NCI-H2196 (cell line): Measurements from ENCODE around the gene REEP5.
A peak's percentile ranks its signal among the peaks of the same experiment; 100 is the strongest.
"Not testable (repeated sequence)": the region's sequence is repeated elsewhere in the genome, so short reads cannot be mapped to it uniquely, and the experiment has no call there.

Experiments used
- DNase-seq: peaks from one replicate; lab custom pipeline; 2025; ENCODE audit not compliant: unreplicated experiment; lab: John Stamatoyannopoulos, UW

Gene REEP5

DNA sequence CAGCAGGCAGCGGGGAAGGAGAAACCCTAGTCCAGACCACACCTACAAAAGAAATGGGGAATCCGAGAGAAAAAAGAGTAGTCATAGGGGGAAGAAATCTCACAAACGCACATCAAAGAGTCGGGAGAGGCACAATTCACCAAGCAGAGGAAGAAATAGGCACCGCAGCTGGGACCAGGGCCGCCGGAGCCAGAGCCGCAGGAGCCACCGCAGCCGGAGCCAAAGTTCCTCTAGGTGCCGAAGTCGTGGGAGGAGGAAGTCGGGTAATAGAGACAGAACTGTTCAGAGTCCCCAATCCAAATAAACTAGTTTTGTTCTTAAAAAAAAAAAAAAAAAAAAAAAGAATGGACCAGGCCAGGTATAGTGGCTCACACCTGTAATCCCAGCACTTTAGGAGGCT is 29.3 kb downstream of the REEP5 start:
- no peak for DNase-seq

DNA sequence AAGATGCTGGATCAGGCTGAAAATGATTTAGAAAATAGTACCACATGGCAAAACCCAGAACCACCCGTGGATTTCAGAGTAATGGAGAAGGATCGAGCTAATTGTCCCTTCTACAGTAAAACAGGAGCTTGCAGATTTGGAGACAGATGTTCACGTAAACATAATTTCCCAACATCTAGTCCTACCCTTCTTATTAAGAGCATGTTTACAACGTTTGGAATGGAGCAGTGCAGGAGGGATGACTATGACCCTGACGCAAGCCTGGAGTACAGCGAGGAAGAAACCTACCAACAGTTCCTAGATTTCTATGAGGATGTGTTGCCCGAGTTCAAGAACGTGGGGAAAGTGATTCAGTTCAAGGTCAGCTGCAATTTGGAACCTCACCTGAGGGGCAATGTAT is 30.0 kb downstream of the REEP5 start:
- not testable (repeated sequence) for DNase-seq

GRCh38 chr5:112886975-112887374 is 35.1 kb downstream of the REEP5 start:
- DNase-seq = no peak

DNA sequence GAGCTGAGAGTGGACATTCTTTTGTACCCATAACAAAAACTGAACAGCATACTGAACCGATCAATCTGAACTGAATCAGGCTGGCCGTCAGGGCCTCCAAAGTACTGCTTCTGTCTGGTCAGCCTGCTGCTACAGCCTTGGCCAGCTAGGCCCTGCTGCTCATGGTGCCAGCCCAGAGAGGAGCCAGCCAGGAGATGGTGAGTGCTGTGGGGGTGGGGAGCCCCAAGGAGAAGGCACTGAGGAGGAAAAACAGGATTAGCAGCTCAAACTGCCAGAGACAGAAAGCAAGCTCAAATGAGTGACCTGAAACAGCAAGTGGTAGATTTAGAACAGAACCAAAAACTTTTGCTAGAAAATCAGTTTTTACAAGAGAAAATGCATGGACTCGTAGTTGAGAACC is 37.0 kb downstream of the REEP5 start:
- DNase-seq = no peak

DNA sequence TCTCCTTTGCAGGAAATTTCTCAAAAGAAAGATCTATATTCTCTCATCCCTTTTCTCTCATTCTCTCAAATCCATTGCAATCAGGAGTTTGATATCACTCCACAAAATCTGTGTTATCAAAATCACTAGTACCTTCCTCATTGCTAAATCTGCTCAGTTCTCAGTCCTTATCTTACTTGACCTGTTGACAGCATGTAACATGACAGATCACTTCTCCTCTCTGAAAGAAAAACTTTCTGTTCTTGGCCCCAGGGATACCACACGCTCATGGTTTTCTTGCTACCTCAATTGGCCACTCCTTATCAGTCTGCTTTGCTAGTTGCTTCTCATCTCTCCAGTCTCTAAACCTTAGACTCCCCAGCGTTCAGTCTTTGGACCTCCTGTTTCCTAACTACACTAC is 38.8 kb downstream of the REEP5 start:
- DNase-seq = no peak

- DNase-seq = no peak
These were observed 41.6 kb downstream of the REEP5 start for GRCh38 chr5:112880219-112880964.

GRCh38 chr5:112878760-112879159 is 43.3 kb downstream of the REEP5 start:
- no peak for DNase-seq

- no peak for DNase-seq
These were observed 43.9 kb downstream of the REEP5 start for GRCh38 chr5:112878101-112878500.

DNA sequence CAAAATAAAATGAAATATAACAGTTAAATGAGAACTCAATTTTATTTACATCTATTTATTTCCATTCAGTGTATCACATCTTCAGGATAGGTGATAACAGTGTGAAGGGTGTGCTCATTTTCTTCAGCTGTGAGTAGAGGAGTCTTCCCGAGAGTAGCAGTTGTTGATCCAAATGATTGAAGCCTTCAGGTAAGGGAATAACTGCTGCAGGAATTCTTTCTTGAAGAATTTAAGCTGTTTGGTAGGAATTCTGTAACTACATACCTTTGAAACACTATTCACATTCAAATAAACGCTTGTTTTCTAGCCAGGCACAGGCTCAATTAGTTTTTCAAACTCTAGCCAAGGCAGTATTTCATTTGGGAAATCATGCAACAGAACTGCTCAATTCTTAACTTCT is 45.7 kb downstream of the REEP5 start:
- no peak for DNase-seq

DNA sequence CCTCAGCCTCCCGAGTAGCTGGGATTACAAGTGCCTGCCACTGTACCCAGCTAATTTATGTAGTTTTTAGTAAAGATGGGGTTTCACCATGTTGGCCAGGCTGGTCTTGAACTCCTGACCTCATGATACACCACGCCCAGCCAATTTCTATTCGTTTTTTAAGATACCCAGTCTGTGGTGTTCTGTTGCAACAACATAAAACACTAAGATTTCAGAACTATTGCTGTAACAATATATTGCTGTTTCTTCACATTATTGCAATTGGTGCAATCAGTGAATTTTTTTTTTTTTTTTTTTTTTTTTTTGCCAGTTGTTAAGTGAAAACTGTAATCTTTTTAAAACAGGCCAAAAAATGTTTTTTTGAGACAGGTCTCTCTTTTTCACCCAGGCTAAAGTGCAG is 51.1 kb downstream of the REEP5 start:
- DNase-seq = no peak

DNA sequence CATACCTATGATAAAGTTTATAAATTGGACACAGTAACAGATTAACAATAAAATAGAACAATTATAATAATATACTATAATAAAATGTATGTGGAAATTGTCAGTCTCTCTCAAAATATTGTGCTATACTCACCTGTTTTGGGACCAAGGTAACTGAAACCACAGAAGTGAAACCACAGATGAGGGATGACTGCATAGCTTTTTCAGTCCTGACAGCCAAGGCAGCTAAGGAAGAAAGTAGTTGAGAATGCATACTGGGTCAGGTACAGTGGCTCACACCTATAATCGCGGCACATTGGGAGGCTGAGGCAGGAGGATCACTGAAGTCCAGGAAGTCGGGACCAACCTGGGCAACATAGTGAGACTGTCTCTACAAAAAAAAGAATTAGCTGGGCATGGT is 52.1 kb downstream of the REEP5 start:
- DNase-seq = no peak

DNA sequence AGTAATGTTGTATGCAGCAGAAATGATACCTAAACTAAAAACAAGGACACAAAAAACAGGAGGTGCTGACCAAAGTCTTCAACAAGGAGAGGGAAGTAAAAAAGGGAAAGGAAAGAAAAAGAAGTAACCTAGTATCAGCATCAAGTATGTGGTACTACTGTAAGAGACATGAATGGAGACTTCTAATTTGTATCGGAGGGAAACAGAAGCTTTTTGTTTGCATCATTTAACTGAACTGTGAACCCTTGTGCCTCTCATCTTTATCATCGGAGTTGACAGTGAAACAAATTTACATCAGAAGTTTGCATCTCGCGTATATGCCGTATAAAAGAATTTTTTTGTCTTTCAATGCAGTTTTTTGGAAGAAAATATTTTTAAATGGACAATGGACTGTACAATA is 54.6 kb downstream of the REEP5 start:
- no peak for DNase-seq

DNA sequence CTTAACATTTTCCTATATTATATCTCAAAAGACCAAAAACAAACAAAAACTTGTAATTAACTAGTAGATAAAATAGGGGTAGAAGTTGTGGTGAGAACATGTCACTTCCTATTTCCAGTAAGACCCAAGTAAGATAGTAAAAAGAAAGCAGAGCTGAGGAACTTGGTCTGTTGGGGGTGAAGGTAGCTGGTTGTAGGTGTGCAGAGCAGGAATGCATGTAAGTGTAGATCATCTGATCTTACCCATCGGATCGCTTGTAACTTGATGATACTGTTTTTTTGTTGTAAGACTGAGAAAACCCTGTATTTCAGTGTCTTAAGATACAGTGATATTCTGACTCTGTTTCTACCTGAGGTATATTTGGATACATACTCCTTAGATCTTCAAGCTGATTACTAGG is 55.3 kb downstream of the REEP5 start:
- DNase-seq = no peak

DNA sequence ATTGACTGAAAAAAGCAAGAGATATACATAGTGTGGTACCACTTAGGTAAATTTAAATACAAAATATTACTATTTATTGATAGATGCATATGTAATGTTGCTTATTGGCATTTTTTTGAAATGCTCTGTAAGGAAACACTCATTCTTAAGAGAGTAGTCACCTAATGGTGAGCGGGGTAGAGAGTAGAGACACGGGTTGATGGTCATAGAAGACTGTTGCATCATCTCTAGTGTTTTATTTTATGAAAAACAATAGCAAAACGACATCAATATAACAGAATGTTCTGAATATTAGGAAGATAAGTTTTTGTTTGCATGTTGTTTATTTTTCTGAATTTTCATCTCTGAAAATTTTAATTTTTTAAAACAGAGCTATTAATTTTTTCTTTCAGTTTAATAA is 56.9 kb downstream of the REEP5 start:
- DNase-seq = no peak

DNA sequence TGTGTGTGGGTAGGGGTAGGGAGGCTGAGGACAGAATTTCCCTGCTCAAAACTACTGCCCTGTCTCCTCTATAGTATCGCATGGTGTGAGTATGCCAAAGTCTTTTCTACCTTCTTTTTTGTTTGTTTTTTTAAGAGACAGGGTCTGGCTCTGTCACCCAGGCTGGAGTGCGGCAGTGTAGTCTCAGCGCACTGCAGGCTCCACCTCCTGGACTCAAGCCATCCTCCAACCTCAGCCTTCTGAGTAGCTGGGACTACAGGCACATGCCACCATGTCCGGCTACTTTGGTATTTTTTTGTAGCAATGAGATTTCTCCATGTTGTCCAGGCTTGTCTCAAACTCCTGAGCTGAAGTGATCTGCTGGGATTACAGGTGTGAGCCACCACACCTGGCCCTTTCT is 58.5 kb downstream of the REEP5 start:
- DNase-seq = no peak

- DNase-seq = no peak
These were observed 59.9 kb downstream of the REEP5 start for GRCh38 chr5:112862085-112862484.

DNA sequence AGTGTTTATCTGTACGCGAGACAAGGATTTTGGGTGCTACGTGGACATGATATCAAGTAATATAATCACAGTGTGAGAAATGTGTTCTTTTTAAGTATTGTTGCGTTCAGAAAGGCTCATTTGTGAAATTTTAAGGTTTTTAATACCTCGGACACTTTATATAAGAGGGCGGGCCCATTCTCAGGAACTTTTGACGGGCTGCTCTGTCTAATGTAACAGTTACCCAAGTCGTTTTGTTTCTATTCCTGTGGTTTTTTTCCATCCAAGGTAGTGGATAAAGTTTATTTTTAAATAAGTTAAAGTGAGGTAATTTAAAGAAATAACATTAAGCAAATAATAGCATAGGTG is 60.4 kb downstream of the REEP5 start:
- no peak for DNase-seq

DNA sequence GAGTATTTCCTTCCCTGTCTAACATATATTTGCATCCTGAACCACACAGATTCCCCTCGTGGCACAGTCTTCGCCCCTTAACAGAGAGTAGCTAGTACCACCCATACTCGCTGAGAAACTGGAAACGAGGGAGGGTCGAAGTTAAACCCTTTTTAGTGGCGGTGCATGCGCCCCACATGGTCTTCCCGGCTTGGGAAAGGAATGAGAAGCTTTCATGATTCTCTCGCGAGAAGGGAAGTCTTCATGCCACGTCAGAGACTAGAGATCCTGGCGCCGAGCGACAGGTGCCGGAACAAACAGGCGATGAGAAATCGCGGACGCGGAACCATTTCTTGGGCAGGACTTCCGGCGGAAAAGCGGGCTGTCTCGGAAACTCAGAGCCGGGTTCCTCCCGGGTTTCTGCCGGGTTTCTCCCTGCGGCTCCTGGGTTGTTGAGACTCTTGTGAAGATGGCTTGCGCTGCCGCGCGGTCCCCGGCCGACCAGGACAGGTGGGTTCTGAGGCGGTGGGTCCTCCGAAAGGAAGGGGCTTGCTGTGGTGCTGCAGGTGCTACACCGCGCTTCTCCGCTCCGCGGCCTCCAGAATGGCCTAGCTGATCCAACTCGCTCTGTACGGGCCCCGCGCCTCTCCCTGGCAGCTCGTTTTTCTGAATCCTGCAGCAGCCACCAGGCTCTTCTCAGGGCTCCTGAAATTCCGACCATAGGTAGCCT is 60.9 kb downstream of the REEP5 start, which contains the start of gene SRP19:
SRP19 (plus strand) TSS at position 359 of the 709 bp plus-strand sequence; CDS start at position 449, 90 bp downstream.
- peak; percentile 96 for DNase-seq

GRCh38 chr5:112860571-112860928 is 61.5 kb downstream of the REEP5 start:
- not testable (repeated sequence) for DNase-seq

DNA sequence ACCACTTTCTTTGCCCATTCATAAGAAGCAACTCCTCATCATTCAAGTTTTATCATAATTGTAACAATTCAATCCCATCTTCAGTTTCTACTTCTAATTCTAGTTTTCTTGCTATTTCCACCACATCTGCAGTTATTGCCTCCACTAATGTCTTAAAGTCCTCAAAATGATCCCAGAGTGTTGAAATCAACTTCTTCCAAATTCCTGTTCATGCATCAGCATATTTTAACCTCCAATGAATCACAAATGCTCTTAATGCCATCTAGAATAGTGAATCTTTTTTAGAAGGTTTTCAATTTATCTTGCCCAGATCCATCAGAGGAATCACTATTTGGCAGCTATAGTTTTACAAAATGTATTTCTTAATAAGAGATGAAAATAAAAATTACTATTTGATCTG is 64.2 kb downstream of the REEP5 start:
- no peak for DNase-seq

GRCh38 chr5:112854651-112855050 is 67.4 kb downstream of the REEP5 start:
- DNase-seq = no peak

DNA sequence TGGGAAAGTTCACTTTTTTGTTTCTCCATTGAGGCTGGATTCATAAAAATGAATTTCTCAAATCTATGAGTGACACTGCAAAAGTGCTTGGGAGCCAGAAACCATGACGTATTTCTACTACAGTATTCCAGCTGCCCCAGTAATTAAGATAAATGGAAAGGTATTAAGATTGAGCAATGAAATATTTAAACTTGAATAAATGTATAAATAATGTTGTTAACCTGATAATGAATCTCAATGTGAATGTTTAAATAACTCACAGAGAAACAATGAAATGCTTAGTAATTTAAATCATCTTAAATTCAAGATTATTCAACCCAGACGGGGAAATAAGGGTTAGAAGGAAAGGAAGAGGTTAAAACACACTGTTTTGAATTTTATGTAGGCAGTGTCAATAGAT is 72.1 kb downstream of the REEP5 start:
- DNase-seq = no peak
